GM12874 (cell line): ENCODE measurements around the gene OTOP3.

Source experiments
- CTCF ChIP-seq: IDR thresholded peaks from 2 replicates; pipeline ENCODE4 v1.5.1; 2011; ENCODE audit warnings: low read depth, mild to moderate bottlenecking, control low read depth, low read length, moderate library complexity; ENCODE audit not compliant: insufficient read depth

Gene OTOP3

GRCh38 chr17:74935585-74936469 is at the start of gene OTOP3:
TSS of gene OTOP3 (plus strand) at chr17:74935898. CDS start at chr17:74935922, 24 bp downstream.
- TF ChIP-seq CTCF: no peak

GRCh38 chr17:74888469-74888868 is 47.2 kb upstream of the OTOP3 start:
- no peak for TF ChIP-seq CTCF

- no peak for TF ChIP-seq CTCF
These were observed 45.1 kb upstream of the OTOP3 start for GRCh38 chr17:74890554-74890953.

GRCh38 chr17:74892013-74892841 is 43.5 kb upstream of the OTOP3 start:
- TF ChIP-seq CTCF: no peak

- TF ChIP-seq CTCF: no peak
These were observed 42.5 kb upstream of the OTOP3 start, which contains the start of gene FADS6 for GRCh38 chr17:74892974-74893911. TSS of gene FADS6 (minus strand) at chr17:74893633. CDS start at chr17:74893595, 38 bp downstream.

GRCh38 chr17:74893936-74894671 is 41.6 kb upstream of the OTOP3 start:
- no peak for TF ChIP-seq CTCF
